Measurements from ENCODE around the gene C10orf105. TPM values are rescaled to one million over a fixed set of nuclear protein-coding genes. Genes with fewer than 3 reads are reported as not detected.

C10orf105 gene
- total RNA-seq, 3 donors from 2014 or later (not counting 1 experiment from before 2014, with no cell fraction given) = 0.14 to 0.52 (median 0.40) TPM

- Histone ChIP-seq H3K4me1 (ENCODE audit: control insufficient read depth, insufficient read depth, low read length) (peaks cover 98% of the 10 kb centered on the region), H3K36me3 (ENCODE audit: control insufficient read depth, insufficient read depth, low read length) (no peaks in the 10 kb centered on the region), H3K27ac (ENCODE audit: low read length) (peak overlapping the region; percentile 60), H3K9me3 (ENCODE audit: control insufficient read depth, insufficient read depth, low read length) (no peaks in the 10 kb centered on the region), H3K27me3 (ENCODE audit: control insufficient read depth, insufficient read depth, low read length) (no peaks in the 10 kb centered on the region), H3K4me3 (ENCODE audit: low read length) (no peak overlapping the region)
- H3K27ac Mint-ChIP-seq = peak overlapping the region; percentile 88 to 90
- WGBS (ENCODE audit: insufficient coverage) = 84% methylated on average over 4 of the region's 4 CpGs
- intact Hi-C loops (cut with micrococcal nuclease) = loop anchor here (5.0 kb wide), 1 partner anchor 46 kb away; no protein-coding TSS in a partner anchor
- peak overlapping the region; percentile 80 for H3K4me3 Mint-ChIP-seq
- peaks cover 77 to 90% of the 10 kb centered on the region in 2 donors for H3K4me1 Mint-ChIP-seq
- DNase-seq (no peak), ATAC-seq (peak in 1 of 3 donors; percentile 7)
- H3K27me3 Mint-ChIP-seq (ENCODE audit: low read depth in 2 of 2) = no peaks in the 10 kb centered on the region
- no peaks in the 10 kb centered on the region for H3K9me3 Mint-ChIP-seq
- no peak for TF ChIP-seq CTCF (IDR thresholded peaks at IDR 0.05)
- no peaks in the 10 kb centered on the region for H3K36me3 Mint-ChIP-seq
Observed at GRCh38 chr10:71743089-71743838, 23.7 kb upstream of the C10orf105 start.

DNA sequence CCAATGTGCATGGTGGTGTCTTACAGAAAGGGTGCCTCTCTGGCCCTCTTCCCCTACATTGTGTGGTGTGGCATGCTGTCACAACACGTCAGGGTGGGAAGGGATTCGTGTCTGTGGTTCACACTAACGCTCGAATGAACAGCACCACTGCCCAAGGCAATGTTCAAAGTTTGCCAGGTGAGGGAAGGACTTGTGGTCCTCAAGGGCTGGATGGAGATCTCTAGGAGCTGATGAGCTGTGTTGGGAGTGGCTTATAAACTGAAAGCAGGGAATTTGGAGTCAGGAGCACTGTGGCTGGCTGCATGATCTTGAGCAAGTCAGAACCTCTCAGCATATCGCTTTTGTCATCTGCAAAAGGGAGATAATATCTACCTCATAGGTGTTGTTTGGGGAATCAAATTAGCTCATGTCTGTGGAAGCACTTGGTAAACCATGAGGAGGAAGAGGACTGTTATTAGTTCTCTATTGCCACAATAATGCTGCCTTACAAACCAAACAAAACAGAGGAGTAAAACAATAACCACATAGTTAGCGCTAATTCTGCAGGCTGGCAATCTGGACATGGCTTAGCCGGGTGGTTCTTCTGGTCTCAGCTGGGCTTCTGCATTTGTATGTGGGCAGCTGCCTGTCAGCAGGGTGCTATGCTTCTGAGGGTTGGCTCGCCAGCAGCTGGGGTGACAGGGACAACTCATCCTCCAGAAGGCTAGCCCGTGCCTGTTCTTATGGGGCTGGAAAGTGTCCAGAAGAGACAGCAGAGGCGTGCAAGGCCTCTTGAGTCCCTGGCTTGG is 22.9 kb upstream of the C10orf105 start:
- ATAC-seq (peak; percentile 77 to 89 (median 78)), DNase-seq (peak; percentile 47 to 70)
- WGBS (ENCODE audit: insufficient coverage) = 29% methylated on average over 10 of the region's 10 CpGs
- H3K4me1 Mint-ChIP-seq = peaks cover 77 to 90% of the 10 kb centered on the region in 2 donors
- no peaks in the 10 kb centered on the region for H3K27me3 ChIP-seq (ENCODE audit: control insufficient read depth, insufficient read depth, low read length)
- no peak overlapping the region for H3K4me3 ChIP-seq (ENCODE audit: low read length)
- peak overlapping the region; percentile 60 for H3K27ac ChIP-seq (ENCODE audit: low read length)
- H3K36me3 Mint-ChIP-seq = no peaks in the 10 kb centered on the region
- H3K4me3 Mint-ChIP-seq = peak overlapping the region; percentile 80
- no peaks in the 10 kb centered on the region for H3K9me3 ChIP-seq (ENCODE audit: control insufficient read depth, insufficient read depth, low read length)
- no peaks in the 10 kb centered on the region for H3K36me3 ChIP-seq (ENCODE audit: control insufficient read depth, insufficient read depth, low read length)
- H3K9me3 Mint-ChIP-seq = no peaks in the 10 kb centered on the region
- TF ChIP-seq CTCF (IDR thresholded peaks at IDR 0.05) = no peak
- no peaks in the 10 kb centered on the region for H3K27me3 Mint-ChIP-seq (ENCODE audit: low read depth in 2 of 2)
- H3K4me1 ChIP-seq (ENCODE audit: control insufficient read depth, insufficient read depth, low read length) = peaks cover 98% of the 10 kb centered on the region
- peak overlapping the region; percentile 88 to 90 for H3K27ac Mint-ChIP-seq
- intact Hi-C loops (cut with micrococcal nuclease) = loop anchor here (5.0 kb wide), 1 partner anchor 45 kb away; no protein-coding TSS in a partner anchor

DNA sequence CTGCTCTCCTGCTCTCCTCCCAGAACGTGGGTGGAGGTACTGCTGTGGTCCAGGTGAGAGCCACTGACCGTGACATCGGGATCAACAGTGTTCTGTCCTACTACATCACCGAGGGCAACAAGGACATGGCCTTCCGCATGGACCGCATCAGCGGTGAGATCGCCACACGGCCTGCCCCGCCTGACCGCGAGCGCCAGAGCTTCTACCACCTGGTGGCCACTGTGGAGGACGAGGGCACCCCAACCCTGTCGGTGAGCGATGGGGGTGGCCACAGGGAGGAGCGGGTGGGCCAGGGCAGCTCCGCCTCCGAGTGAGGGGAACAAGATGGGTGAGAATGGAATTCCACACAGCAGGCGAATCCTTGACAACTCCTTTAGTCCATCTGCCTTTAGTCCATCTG is 22.1 kb upstream of the C10orf105 start:
- Mint-ChIP-seq H3K4me1 (peaks cover 75 to 88% of the 10 kb centered on the region in 2 donors), H3K4me3 (peak overlapping the region; percentile 80), H3K9me3 (no peaks in the 10 kb centered on the region), H3K27ac (peak overlapping the region; percentile 88 to 90), H3K27me3 (ENCODE audit: low read depth in 2 of 2) (no peaks in the 10 kb centered on the region), H3K36me3 (no peaks in the 10 kb centered on the region)
- intact Hi-C loops (cut with micrococcal nuclease) = loop anchor here (5.0 kb wide), 1 partner anchor 44 kb away; no protein-coding TSS in a partner anchor
- H3K27ac ChIP-seq (ENCODE audit: low read length) = peak overlapping the region; percentile 60
- no peak for ATAC-seq
- H3K4me3 ChIP-seq (ENCODE audit: low read length) = no peak overlapping the region
- H3K9me3 ChIP-seq (ENCODE audit: control insufficient read depth, insufficient read depth, low read length) = no peaks in the 10 kb centered on the region
- H3K27me3 ChIP-seq (ENCODE audit: control insufficient read depth, insufficient read depth, low read length) = no peaks in the 10 kb centered on the region
- TF ChIP-seq CTCF (IDR thresholded peaks at IDR 0.05) = no peak
- no peak for DNase-seq
- no peaks in the 10 kb centered on the region for H3K36me3 ChIP-seq (ENCODE audit: control insufficient read depth, insufficient read depth, low read length)
- peaks cover 98% of the 10 kb centered on the region for H3K4me1 ChIP-seq (ENCODE audit: control insufficient read depth, insufficient read depth, low read length)
- WGBS (ENCODE audit: insufficient coverage) = 92% methylated on average over 18 of the region's 20 CpGs

Measured in natural killer cell (primary cell).